A549 (cell line): ENCODE results near the gene SPDYE16.
"Not testable (repeated sequence)": the region's sequence is repeated elsewhere in the genome, so short reads cannot be mapped to it uniquely, and the experiment has no call there.

Experiments used
- CHD2 ChIP-seq: fragments of 150-350 bp; IDR thresholded peaks from 2 replicates; pipeline ENCODE4 v1.6.1; 2014; ENCODE audit warnings: low read length; ENCODE audit not compliant: partially characterized antibody
- MAX ChIP-seq: IDR thresholded peaks from 2 replicates; pipeline ENCODE4 v1.6.1; 2012
- MYC ChIP-seq: IDR thresholded peaks from 2 replicates; pipeline ENCODE4 v1.6.1; 2012; ENCODE audit warnings: mild to moderate bottlenecking, inconsistent platforms, low read length, improper control_type of control experiment, borderline replicate concordance
- POLR2A ChIP-seq: IDR thresholded peaks from 2 replicates; pipeline ENCODE4 v1.6.1; 2012; ENCODE audit warnings: mild to moderate bottlenecking, low read length
- RARB ChIP-seq: fragments of 250-450 bp; sonication (Bioruptor Pico); IDR thresholded peaks from 2 replicates; pipeline ENCODE4 v1.8.0; 2021; ENCODE audit warnings: mild to moderate bottlenecking, moderate library complexity
- ZC3H11A ChIP-seq: fragments of 450-650 bp; IDR thresholded peaks from 2 replicates; pipeline ENCODE4 v1.6.1; 2014; ENCODE audit warnings: antibody characterized with exemption, mild to moderate bottlenecking
- TF ChIP-seq, protein P1 (sequence below): fragments of >200 bp; sonication (Bioruptor Twin); formaldehyde crosslinking; IDR thresholded peaks from 3 replicates; pipeline ENCODE4 v1.5.1; 2016
- TF ChIP-seq, protein P2 (sequence below): IDR thresholded peaks from 2 replicates; pipeline ENCODE4 v1.6.1; 2012; ENCODE audit warnings: low read depth, borderline replicate concordance
- TF ChIP-seq, protein P3 (sequence below): fragments of 200-600 bp; sonication (generic); IDR thresholded peaks from 2 replicates; pipeline ENCODE4 v1.6.1; 2016; ENCODE audit warnings: antibody characterized with exemption, mild to moderate bottlenecking, moderate library complexity

DNA sequence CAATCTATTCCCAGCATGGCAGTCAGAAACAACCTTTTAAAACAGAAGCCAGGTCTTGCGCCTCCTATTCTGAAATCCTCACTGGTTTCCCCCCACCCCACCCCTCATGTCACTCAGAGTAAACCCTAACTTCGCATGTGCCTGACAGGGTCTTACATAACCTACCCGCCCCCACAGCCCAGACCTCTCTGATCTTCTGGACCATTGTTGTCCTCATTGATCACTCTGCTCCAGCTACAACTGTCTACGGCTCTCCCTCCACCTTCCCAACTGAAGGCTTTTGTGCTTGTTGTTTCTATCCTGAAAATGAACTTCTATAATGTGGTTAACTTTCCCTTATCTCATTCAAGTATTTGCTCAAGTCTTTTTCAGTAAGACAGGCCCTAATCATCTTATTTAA, 17.1 kb upstream of the SPDYE16 start:
- TF ChIP-seq, protein P1, sequence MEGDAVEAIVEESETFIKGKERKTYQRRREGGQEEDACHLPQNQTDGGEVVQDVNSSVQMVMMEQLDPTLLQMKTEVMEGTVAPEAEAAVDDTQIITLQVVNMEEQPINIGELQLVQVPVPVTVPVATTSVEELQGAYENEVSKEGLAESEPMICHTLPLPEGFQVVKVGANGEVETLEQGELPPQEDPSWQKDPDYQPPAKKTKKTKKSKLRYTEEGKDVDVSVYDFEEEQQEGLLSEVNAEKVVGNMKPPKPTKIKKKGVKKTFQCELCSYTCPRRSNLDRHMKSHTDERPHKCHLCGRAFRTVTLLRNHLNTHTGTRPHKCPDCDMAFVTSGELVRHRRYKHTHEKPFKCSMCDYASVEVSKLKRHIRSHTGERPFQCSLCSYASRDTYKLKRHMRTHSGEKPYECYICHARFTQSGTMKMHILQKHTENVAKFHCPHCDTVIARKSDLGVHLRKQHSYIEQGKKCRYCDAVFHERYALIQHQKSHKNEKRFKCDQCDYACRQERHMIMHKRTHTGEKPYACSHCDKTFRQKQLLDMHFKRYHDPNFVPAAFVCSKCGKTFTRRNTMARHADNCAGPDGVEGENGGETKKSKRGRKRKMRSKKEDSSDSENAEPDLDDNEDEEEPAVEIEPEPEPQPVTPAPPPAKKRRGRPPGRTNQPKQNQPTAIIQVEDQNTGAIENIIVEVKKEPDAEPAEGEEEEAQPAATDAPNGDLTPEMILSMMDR, result not testable (repeated sequence)
- TF ChIP-seq ZC3H11A; RARB (CRISPR knock-in tag); MAX; MYC; CHD2; POLR2A: not testable (repeated sequence)
- TF ChIP-seq, protein P2, sequence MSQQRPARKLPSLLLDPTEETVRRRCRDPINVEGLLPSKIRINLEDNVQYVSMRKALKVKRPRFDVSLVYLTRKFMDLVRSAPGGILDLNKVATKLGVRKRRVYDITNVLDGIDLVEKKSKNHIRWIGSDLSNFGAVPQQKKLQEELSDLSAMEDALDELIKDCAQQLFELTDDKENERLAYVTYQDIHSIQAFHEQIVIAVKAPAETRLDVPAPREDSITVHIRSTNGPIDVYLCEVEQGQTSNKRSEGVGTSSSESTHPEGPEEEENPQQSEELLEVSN, result not testable (repeated sequence)
- TF ChIP-seq, protein P3, sequence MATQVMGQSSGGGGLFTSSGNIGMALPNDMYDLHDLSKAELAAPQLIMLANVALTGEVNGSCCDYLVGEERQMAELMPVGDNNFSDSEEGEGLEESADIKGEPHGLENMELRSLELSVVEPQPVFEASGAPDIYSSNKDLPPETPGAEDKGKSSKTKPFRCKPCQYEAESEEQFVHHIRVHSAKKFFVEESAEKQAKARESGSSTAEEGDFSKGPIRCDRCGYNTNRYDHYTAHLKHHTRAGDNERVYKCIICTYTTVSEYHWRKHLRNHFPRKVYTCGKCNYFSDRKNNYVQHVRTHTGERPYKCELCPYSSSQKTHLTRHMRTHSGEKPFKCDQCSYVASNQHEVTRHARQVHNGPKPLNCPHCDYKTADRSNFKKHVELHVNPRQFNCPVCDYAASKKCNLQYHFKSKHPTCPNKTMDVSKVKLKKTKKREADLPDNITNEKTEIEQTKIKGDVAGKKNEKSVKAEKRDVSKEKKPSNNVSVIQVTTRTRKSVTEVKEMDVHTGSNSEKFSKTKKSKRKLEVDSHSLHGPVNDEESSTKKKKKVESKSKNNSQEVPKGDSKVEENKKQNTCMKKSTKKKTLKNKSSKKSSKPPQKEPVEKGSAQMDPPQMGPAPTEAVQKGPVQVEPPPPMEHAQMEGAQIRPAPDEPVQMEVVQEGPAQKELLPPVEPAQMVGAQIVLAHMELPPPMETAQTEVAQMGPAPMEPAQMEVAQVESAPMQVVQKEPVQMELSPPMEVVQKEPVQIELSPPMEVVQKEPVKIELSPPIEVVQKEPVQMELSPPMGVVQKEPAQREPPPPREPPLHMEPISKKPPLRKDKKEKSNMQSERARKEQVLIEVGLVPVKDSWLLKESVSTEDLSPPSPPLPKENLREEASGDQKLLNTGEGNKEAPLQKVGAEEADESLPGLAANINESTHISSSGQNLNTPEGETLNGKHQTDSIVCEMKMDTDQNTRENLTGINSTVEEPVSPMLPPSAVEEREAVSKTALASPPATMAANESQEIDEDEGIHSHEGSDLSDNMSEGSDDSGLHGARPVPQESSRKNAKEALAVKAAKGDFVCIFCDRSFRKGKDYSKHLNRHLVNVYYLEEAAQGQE, result not testable (repeated sequence)
